Esophagus muscularis mucosa (tissue), 4 donors: ENCODE measurements around the gene RNF39.

Experiments used
- CTCF ChIP-seq, 3 experiments: fragments of 200-600 bp in 2 of 3; fragments of 450-650 bp in 1 of 3; sonication (generic) in 2 of 3; IDR thresholded peaks; one replicate each; pipeline ENCODE4 v1.5.1; 2017 to 2019; ENCODE audit warnings: antibody characterized with exemption in 3 of 3, mild to moderate bottlenecking in 2 of 3, moderate library complexity in 1 of 3
- EP300 ChIP-seq: sonication (generic); formaldehyde crosslinking; IDR thresholded peaks from one replicate; pipeline ENCODE4 v1.6.1; 2017; ENCODE audit warnings: antibody characterized with exemption
- POLR2A ChIP-seq: fragments of 450-650 bp; IDR thresholded peaks from one replicate; pipeline ENCODE4 v1.6.1; 2017; ENCODE audit warnings: antibody characterized with exemption, moderate library complexity, mild to moderate bottlenecking, low read depth
- POLR2AphosphoS5 ChIP-seq, 2 donors: sonication (generic); formaldehyde crosslinking; IDR thresholded peaks; one replicate each; pipeline ENCODE4 v1.6.1; 2017; ENCODE audit warnings: antibody characterized with exemption in 2 of 2

DNA sequence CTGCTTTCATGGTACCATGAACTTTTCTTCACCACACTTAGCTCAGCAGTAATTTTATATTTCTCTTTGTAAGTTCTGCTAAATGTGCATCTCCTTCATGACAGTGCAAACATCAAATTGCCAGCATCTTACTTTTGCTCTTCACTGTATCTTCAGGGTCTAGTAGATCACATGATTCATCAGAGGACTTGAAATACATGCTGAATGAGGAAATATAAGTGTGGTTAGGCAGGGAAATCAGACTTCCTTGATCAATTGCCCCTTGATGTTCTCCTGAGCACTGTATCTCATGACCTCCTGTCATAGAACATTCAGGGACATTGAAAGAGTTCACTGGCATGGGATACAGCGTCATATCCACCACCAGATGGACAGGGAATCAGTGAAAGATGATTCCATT, 39.8 kb downstream of the RNF39 start:
- TF ChIP-seq POLR2A (no peak), POLR2AphosphoS5 (IDR thresholded peaks at IDR 0.05) (no peak), CTCF (IDR thresholded peaks at IDR 0.05) (no peak), EP300 (no peak)
